Natural killer cell (primary cell): ENCODE results near the gene MKKS. TPM values are rescaled to one million over a fixed set of nuclear protein-coding genes. Genes with fewer than 3 reads are reported as not detected.

Source experiments
- ATAC-seq, 3 donors: fragments of 150-1000 bp in 2 of 3; fragments of 200-7000 bp in 1 of 3; cut with Tn5 transposase; 1 replicate in 1 of 3; 2 replicates in 2 of 3; pipeline ENCODE4 v1.10.0; 2021; ENCODE audit warnings: mild to moderate bottlenecking in 2 of 3, moderate library complexity in 2 of 3
- DNase-seq, 2 donors: peaks; one replicate each; pipeline versions ENCODE4 v3.0.0 to v3.0.0-alpha.2; 2013 to 2021; ENCODE audit warnings: mixed read lengths in 1 of 2
- H3K27ac ChIP-seq: one replicate; pipeline ENCODE4 v1.5.1; 2013; ENCODE audit warnings: mild to moderate bottlenecking, low read length
- H3K27me3 ChIP-seq: one replicate; pipeline ENCODE4 v1.6.1; 2013; ENCODE audit warnings: low read length; ENCODE audit not compliant: control insufficient read depth, insufficient read depth
- H3K36me3 ChIP-seq: one replicate; pipeline ENCODE4 v1.6.1; 2013; ENCODE audit warnings: low read length; ENCODE audit not compliant: control insufficient read depth, insufficient read depth
- H3K4me1 ChIP-seq: one replicate; pipeline ENCODE4 v1.6.1; 2013; ENCODE audit warnings: low read length; ENCODE audit not compliant: control insufficient read depth, insufficient read depth
- H3K4me3 ChIP-seq: one replicate; pipeline ENCODE4 v1.5.1; 2013; ENCODE audit warnings: low read length
- H3K9me3 ChIP-seq: one replicate; pipeline ENCODE4 v1.6.1; 2013; ENCODE audit warnings: low read length; ENCODE audit not compliant: control insufficient read depth, insufficient read depth
- H3K27ac Mint-ChIP-seq, 2 donors: one replicate each; pipeline ENCODE4 v1.8.0; 2022; ENCODE audit warnings: mild to moderate bottlenecking in 2 of 2, mixed read lengths in 2 of 2, moderate library complexity in 1 of 2
- H3K27me3 Mint-ChIP-seq, 2 donors: one replicate each; pipeline ENCODE4 v1.8.0; 2022; ENCODE audit warnings: low read depth in 2 of 2, mixed read lengths in 2 of 2
- H3K36me3 Mint-ChIP-seq: one replicate; pipeline ENCODE4 v1.8.0; 2022; ENCODE audit warnings: mixed read lengths
- H3K4me1 Mint-ChIP-seq, 2 donors: one replicate each; pipeline ENCODE4 v1.8.0; 2022; ENCODE audit warnings: mixed read lengths in 2 of 2
- H3K4me3 Mint-ChIP-seq: one replicate; pipeline ENCODE4 v1.8.0; 2022; ENCODE audit warnings: mild to moderate bottlenecking, moderate library complexity, mixed read lengths
- H3K9me3 Mint-ChIP-seq, 2 donors: one replicate each; pipeline ENCODE4 v1.8.0; 2022; ENCODE audit warnings: mixed read lengths in 2 of 2
- CTCF ChIP-seq: fragments of 200-600 bp; IDR thresholded peaks from one replicate; pipeline ENCODE4 v1.8.0; 2022; ENCODE audit warnings: antibody characterized with exemption
- WGBS: methylation state at CpG from one replicate; pipeline ENCODE4 v1.1.7; 2013; ENCODE audit warnings: missing lambda C conversion rate; ENCODE audit not compliant: insufficient coverage; 5-methylcytosine and 5-hydroxymethylcytosine counted together
- intact Hi-C: fragments of 100-400 bp; cut with micrococcal nuclease; formaldehyde crosslinking; loops from one replicate; pipeline ENCODE4 v1.14.2; 2022
- total RNA-seq, 4 donors: library from RNA; stranded (reverse); fragments of 120-200 nt in 1 of 4; gene quantifications; one replicate each; pipeline versions ENCODE4 v1.2.3 to v1.2.4, GENCODE V29; 2013 to 2022

The MKKS gene
- total RNA-seq, 3 donors from 2014 or later (not counting 1 experiment from before 2014, with no cell fraction given): 3.5 to 6.2 (median 3.6) TPM

GRCh38 chr20:10478930-10479329 is 44.9 kb upstream of the MKKS start:
- H3K4me3 Mint-ChIP-seq: no peak overlapping the region
- peaks cover 15% of the 10 kb centered on the region for H3K4me1 ChIP-seq
- H3K4me3 ChIP-seq: no peak overlapping the region
- no peaks in the 10 kb centered on the region for H3K27me3 Mint-ChIP-seq
- H3K27me3 ChIP-seq: no peaks in the 10 kb centered on the region
- H3K9me3 Mint-ChIP-seq: no peaks in the 10 kb centered on the region
- no peak for ATAC-seq
- no peak for DNase-seq
- peaks cover 16 to 18% of the 10 kb centered on the region in 2 donors for H3K4me1 Mint-ChIP-seq
- H3K36me3 ChIP-seq: no peaks in the 10 kb centered on the region
- no peaks in the 10 kb centered on the region for H3K36me3 Mint-ChIP-seq
- H3K9me3 ChIP-seq: no peaks in the 10 kb centered on the region
- no peak for TF ChIP-seq CTCF
- no peak overlapping the region for H3K27ac ChIP-seq
- 72% methylated on average over 3 of the region's 4 CpGs for WGBS
- no peak overlapping the region for H3K27ac Mint-ChIP-seq
- intact Hi-C loops: no loop called here

- no peaks in the 10 kb centered on the region for H3K27me3 Mint-ChIP-seq
Measured at GRCh38 chr20:10478205-10478604, 44.2 kb upstream of the MKKS start.

GRCh38 chr20:10476319-10476724 is 42.3 kb upstream of the MKKS start:
- peaks cover 16 to 18% of the 10 kb centered on the region in 2 donors for H3K4me1 Mint-ChIP-seq
- Histone ChIP-seq H3K4me1 (peaks cover 15% of the 10 kb centered on the region), H3K27me3 (no peaks in the 10 kb centered on the region), H3K9me3 (no peaks in the 10 kb centered on the region), H3K4me3 (no peak overlapping the region), H3K36me3 (no peaks in the 10 kb centered on the region), H3K27ac (no peak overlapping the region)
- no peaks in the 10 kb centered on the region for H3K36me3 Mint-ChIP-seq
- intact Hi-C loops: no loop called here
- H3K27me3 Mint-ChIP-seq: no peaks in the 10 kb centered on the region
- no peak for DNase-seq
- H3K4me3 Mint-ChIP-seq: no peak overlapping the region
- no peaks in the 10 kb centered on the region for H3K9me3 Mint-ChIP-seq
- H3K27ac Mint-ChIP-seq: no peak overlapping the region
- no peak for TF ChIP-seq CTCF
- peak in 1 of 3 donors; percentile 48 for ATAC-seq
- 63% methylated on average over 3 of the region's 3 CpGs for WGBS

More at GRCh38 chr20:10478205-10478604, 44.2 kb upstream of the MKKS start:
- intact Hi-C loops: no loop called here
- no peak for TF ChIP-seq CTCF
- Histone ChIP-seq H3K9me3 (no peaks in the 10 kb centered on the region), H3K4me1 (peaks cover 15% of the 10 kb centered on the region), H3K27me3 (no peaks in the 10 kb centered on the region), H3K4me3 (no peak overlapping the region), H3K27ac (no peak overlapping the region), H3K36me3 (no peaks in the 10 kb centered on the region)
- Mint-ChIP-seq H3K36me3 (no peaks in the 10 kb centered on the region), H3K4me1 (peaks cover 16 to 18% of the 10 kb centered on the region in 2 donors), H3K27ac (no peak overlapping the region), H3K4me3 (no peak overlapping the region), H3K9me3 (no peaks in the 10 kb centered on the region)
- WGBS: no CpG with 5 or more reads among the region's 1 CpG
- no peak for DNase-seq
- no peak for ATAC-seq

GRCh38 chr20:10475225-10475624 is 41.2 kb upstream of the MKKS start:
- no peaks in the 10 kb centered on the region for H3K36me3 Mint-ChIP-seq
- no peak overlapping the region for H3K4me3 Mint-ChIP-seq
- Histone ChIP-seq H3K27me3 (no peaks in the 10 kb centered on the region), H3K4me3 (no peak overlapping the region), H3K27ac (no peak overlapping the region), H3K4me1 (peaks cover 15% of the 10 kb centered on the region), H3K9me3 (no peaks in the 10 kb centered on the region), H3K36me3 (no peaks in the 10 kb centered on the region)
- ATAC-seq (peak; percentile 83 to 89 (median 88)), DNase-seq (no peak)
- H3K4me1 Mint-ChIP-seq: peaks cover 18 to 21% of the 10 kb centered on the region in 2 donors
- no peak for TF ChIP-seq CTCF
- 41% methylated on average over 2 of the region's 2 CpGs for WGBS
- intact Hi-C loops: no loop called here
- H3K27me3 Mint-ChIP-seq: no peaks in the 10 kb centered on the region
- no peaks in the 10 kb centered on the region for H3K9me3 Mint-ChIP-seq
- peak overlapping the region; percentile 48 to 67 for H3K27ac Mint-ChIP-seq
